AG04449 (cell line): Measurements from ENCODE around the gene RIPOR3.
"Not testable (repeated sequence)": the region's sequence is repeated elsewhere in the genome, so short reads cannot be mapped to it uniquely, and the experiment has no call there.

ENCODE experiments used
- CTCF ChIA-PET: fragments of 350-600 bp; formaldehyde crosslinking; extraction: SDS; loops from one replicate; lab custom pipeline; 2021; ENCODE audit warnings: antibody characterized with exemption; lab: Yijun Ruan, JAX
- POLR2A ChIA-PET: fragments of 400-600, 350-600 bp; formaldehyde crosslinking; extraction: SDS; loops from one replicate; lab custom pipeline; 2020; ENCODE audit warnings: antibody characterized with exemption, inconsistent platforms; lab: Yijun Ruan, JAX
- DNase-seq: peaks from one replicate; pipeline ENCODE4 v3.0.0-alpha.2; 2010; ENCODE audit warnings: low read depth, low spot score
- H3K4me3 ChIP-seq: 2 replicates; pipeline ENCODE4 v1.5.1; 2011; ENCODE audit warnings: low read depth, mild to moderate bottlenecking, control low read depth, low read length
- CTCF ChIP-seq: IDR thresholded peaks from one replicate; pipeline ENCODE4 v1.5.1; 2011; ENCODE audit warnings: mild to moderate bottlenecking, moderate library complexity, low read length, control low read depth, inconsistent platforms; ENCODE audit not compliant: insufficient read depth; ENCODE audit errors: missing control alignments

The RIPOR3 gene

GRCh38 chr20:50715694-50716093 lies 24.4 kb upstream of the RIPOR3 start:
- H3K4me3 ChIP-seq, result no peak overlapping the region
- DNase-seq, result no peak
- no peak for TF ChIP-seq CTCF
- ChIA-PET CTCF (no interaction called here), POLR2A (no interaction called here)

DNA sequence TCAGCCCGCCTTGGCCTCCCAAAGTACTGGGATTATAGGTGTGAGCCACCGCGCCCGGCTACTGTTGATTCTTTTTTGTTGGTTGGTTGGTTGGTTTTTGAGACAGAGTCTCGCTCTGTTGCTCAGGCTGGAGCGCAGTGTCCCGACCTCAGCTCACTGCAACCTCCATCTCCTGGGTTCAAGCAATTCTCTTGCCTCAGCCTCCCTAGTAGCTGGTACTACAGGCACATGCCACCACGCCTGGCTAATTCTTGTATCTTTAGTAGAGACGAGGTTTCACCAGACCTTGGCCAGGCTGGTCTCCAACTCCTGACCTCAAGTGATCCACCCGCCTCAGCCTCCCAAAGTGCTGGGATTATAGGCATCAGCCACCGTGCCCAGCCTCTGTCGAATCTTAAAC lies 23.1 kb upstream of the RIPOR3 start:
- POLR2A ChIA-PET, H3K4me3 ChIP-seq, DNase-seq: not testable (repeated sequence)
- CTCF ChIA-PET, result interaction anchor here (1.3 to 1.9 kb wide), 5 partner anchors 10 to 126 kb away, joined by 4 to 6 read pairs (median 5); no protein-coding TSS in a partner anchor

GRCh38 chr20:50713657-50714101 lies 22.3 kb upstream of the RIPOR3 start:
- no peak for DNase-seq
- ChIA-PET POLR2A (no interaction called here), CTCF (interaction anchor here (0.7 to 1.9 kb wide), 9 partner anchors 10 to 125 kb away, joined by 3 to 6 read pairs (median 4); no protein-coding TSS in a partner anchor)
- H3K4me3 ChIP-seq, result no peak overlapping the region
- peak; percentile 43 for TF ChIP-seq CTCF

- ChIA-PET POLR2A (no interaction called here), CTCF (interaction anchor here (0.7 to 1.9 kb wide), 9 partner anchors 10 to 125 kb away, joined by 3 to 6 read pairs (median 4); no protein-coding TSS in a partner anchor)
- DNase-seq, result no peak
- no peak overlapping the region for H3K4me3 ChIP-seq
- TF ChIP-seq CTCF, result no peak
Measured at GRCh38 chr20:50712771-50713656, 21.7 kb upstream of the RIPOR3 start.

DNA sequence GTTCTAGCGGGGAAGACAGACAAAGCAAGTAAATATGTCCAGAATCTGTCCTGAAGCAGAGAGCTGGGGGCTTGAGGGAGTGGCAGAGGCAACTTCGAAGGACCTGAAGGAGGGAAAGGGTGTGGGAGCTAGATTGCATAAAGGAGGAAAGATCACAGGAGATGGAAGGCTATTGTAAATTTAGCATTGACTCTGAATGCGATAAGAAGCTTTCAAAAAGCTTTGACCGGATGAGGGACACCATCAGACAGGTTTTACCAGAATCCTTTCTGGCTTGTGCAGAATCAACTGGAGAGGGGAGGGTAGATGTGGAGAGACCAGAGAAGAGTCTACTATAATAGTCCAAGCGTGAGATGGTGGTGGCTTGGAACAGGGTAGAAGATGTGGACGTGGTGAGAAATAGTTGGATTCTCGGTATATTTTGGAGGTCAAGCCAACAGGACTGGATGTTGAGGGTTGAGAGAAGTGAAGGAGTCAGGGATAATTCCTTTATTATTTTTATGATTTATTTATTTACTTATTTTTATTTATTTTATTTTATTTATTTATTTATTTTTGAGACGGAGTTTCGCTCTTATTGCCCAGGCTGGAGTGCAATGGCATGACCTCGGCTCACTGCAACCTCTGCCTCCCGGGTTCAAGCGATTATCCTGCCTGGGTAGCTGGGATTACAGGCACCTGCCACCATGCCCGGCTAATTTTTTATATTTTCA lies 19.9 kb upstream of the RIPOR3 start:
- H3K4me3 ChIP-seq, result no peak overlapping the region
- TF ChIP-seq CTCF, result no peak
- DNase-seq, result no peak
- POLR2A ChIA-PET, result no interaction called here
- CTCF ChIA-PET, result interaction anchor here (0.6 to 1.0 kb wide), 3 partner anchors 16 to 19 kb away, joined by 3 to 4 read pairs (median 3); no protein-coding TSS in a partner anchor

GRCh38 chr20:50710492-50711063 lies 19.2 kb upstream of the RIPOR3 start:
- no peak for DNase-seq
- H3K4me3 ChIP-seq, result no peak overlapping the region
- ChIA-PET CTCF (interaction anchor here (0.9 to 1.2 kb wide), 2 partner anchors 17 to 20 kb away, joined by 4 read pairs; no protein-coding TSS in a partner anchor), POLR2A (no interaction called here)
- no peak for TF ChIP-seq CTCF
